K562 (cell line): ENCODE data around the gene FSTL4.

Source experiments
- BRCA1 ChIP-seq, 2 experiments: fragments of 450-650 bp in 1 of 2; sonication (generic) in 1 of 2; formaldehyde crosslinking in 1 of 2; IDR thresholded peaks; 2 replicates each; pipeline versions ENCODE4 v1.5.0 to v1.6.1; 2017 to 2020; ENCODE audit warnings: mild to moderate bottlenecking in 1 of 2, missing genetic modification reagents in 1 of 2
- EZH2 ChIP-seq: IDR thresholded peaks from 2 replicates; pipeline ENCODE4 v1.6.1; 2012; ENCODE audit warnings: low read depth, mild to moderate bottlenecking, inconsistent platforms, low read length, borderline replicate concordance
- HDAC2 ChIP-seq: fragments of 450-650 bp; IDR thresholded peaks from 2 replicates; pipeline ENCODE4 v1.6.1; 2016; ENCODE audit warnings: mild to moderate bottlenecking
- PHF8 ChIP-seq: fragments of 200-600 bp; sonication (generic); IDR thresholded peaks from 2 replicates; pipeline ENCODE4 v1.6.1; 2012; ENCODE audit warnings: mixed run types, mild to moderate bottlenecking, inconsistent platforms, low read length, moderate library complexity, borderline replicate concordance
- POLR2A ChIP-seq: fragments of 450-650 bp; conservative IDR thresholded peaks from 2 replicates; pipeline ENCODE4 v1.6.1; 2016
- POLR2AphosphoS2 ChIP-seq: IDR thresholded peaks from 2 replicates; pipeline ENCODE4 v1.6.1; 2012; ENCODE audit warnings: low read length, improper control_type of control experiment
- POLR2AphosphoS5 ChIP-seq: IDR thresholded peaks from 2 replicates; pipeline ENCODE4 v1.6.1; 2011; ENCODE audit warnings: mild to moderate bottlenecking, low read depth, low read length, moderate library complexity; ENCODE audit not compliant: control insufficient read depth, insufficient read depth
- POU5F1 ChIP-seq: fragments of 150-350 bp; IDR thresholded peaks from 2 replicates; pipeline ENCODE4 v1.6.1; 2014; ENCODE audit warnings: borderline replicate concordance, low read length, low read depth, mild to moderate bottlenecking; ENCODE audit not compliant: partially characterized antibody
- RBM15 ChIP-seq: fragments of 200-400 bp; formaldehyde crosslinking; IDR thresholded peaks from 2 replicates; pipeline ENCODE4 v1.6.1; 2018; ENCODE audit warnings: mild to moderate bottlenecking, low read length, moderate library complexity; ENCODE audit not compliant: insufficient read depth
- RBM22 ChIP-seq: fragments of 200-400 bp; formaldehyde crosslinking; IDR thresholded peaks from 2 replicates; pipeline ENCODE4 v1.6.1; 2018; ENCODE audit warnings: low read length, low read depth; ENCODE audit not compliant: poor library complexity, severe bottlenecking
- U2AF2 ChIP-seq: fragments of 200-400 bp; formaldehyde crosslinking; optimal IDR thresholded peaks from 2 replicates; pipeline ENCODE3; 2017; ENCODE audit warnings: low read depth, mild to moderate bottlenecking, low read length
- ZNF184 ChIP-seq: sonication (generic); formaldehyde crosslinking; IDR thresholded peaks from 2 replicates; pipeline ENCODE4 v1.5.0; 2020; ENCODE audit warnings: missing genetic modification reagents
- TF ChIP-seq, protein P1 (sequence below), 3 experiments: IDR thresholded peaks in 2 of 3; conservative IDR thresholded peaks in 1 of 3; 2 replicates each; pipeline ENCODE4 v1.5.1; 2011 to 2012; ENCODE audit warnings: low read length in 3 of 3, mild to moderate bottlenecking in 3 of 3, control low read depth in 2 of 3, improper control_type of control experiment in 1 of 3, inconsistent platforms in 1 of 3, low read depth in 1 of 3, mixed read lengths in 1 of 3, moderate library complexity in 1 of 3; ENCODE audit not compliant: insufficient read depth in 2 of 3

DNA sequence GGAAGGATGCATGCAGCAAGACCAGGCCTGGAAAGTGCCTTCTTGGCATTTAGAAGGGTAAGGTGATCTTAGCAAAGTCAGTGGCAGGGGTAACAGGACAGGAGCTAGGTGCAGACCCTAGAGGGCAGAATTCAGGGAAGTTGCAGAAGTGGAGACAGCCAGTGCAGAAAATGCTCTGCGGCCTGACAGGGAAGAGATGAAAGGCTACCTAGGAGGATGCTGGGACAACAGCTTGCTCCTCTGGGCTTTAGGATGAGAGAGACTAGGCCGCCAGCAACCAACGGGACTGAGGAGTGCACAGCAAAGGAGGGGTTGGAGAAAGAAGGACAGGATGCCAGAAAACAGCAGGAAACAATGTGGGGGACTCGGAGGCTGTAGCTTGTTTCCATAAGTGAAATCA is 219.9 kb downstream of the FSTL4 start:
- TF ChIP-seq POLR2AphosphoS5 (no peak), POLR2A (no peak), EZH2 (no peak), RBM15 (no peak), PHF8 (no peak), ZNF184 (CRISPR knock-in tag) (no peak), BRCA1 (IDR thresholded peaks at IDR 0.05) (no peak), BRCA1 (CRISPR knock-in tag; IDR thresholded peaks at IDR 0.05) (no peak), U2AF2 (no peak), HDAC2 (no peak), POU5F1 (no peak), RBM22 (no peak), POLR2AphosphoS2 (no peak)
- TF ChIP-seq, protein P1, sequence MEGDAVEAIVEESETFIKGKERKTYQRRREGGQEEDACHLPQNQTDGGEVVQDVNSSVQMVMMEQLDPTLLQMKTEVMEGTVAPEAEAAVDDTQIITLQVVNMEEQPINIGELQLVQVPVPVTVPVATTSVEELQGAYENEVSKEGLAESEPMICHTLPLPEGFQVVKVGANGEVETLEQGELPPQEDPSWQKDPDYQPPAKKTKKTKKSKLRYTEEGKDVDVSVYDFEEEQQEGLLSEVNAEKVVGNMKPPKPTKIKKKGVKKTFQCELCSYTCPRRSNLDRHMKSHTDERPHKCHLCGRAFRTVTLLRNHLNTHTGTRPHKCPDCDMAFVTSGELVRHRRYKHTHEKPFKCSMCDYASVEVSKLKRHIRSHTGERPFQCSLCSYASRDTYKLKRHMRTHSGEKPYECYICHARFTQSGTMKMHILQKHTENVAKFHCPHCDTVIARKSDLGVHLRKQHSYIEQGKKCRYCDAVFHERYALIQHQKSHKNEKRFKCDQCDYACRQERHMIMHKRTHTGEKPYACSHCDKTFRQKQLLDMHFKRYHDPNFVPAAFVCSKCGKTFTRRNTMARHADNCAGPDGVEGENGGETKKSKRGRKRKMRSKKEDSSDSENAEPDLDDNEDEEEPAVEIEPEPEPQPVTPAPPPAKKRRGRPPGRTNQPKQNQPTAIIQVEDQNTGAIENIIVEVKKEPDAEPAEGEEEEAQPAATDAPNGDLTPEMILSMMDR (IDR thresholded peaks at IDR 0.05 in 2 of 3, conservative IDR thresholded peaks at IDR 0.05 in 1 of 3; ENCODE audit: insufficient read depth in 2 of 3, low read depth in 1 of 3, low read length in 3 of 3), result no peak
